Mesendoderm (in vitro differentiated cells): ENCODE results near the gene CAVIN1.

Experiments used
- DNase-seq: peaks from one replicate; pipeline ENCODE4 v3.0.0; 2013
- H2AK5ac ChIP-seq: 2 replicates; pipeline ENCODE4 v1.6.1; 2013; ENCODE audit warnings: low read length, inconsistent platforms
- H2BK120ac ChIP-seq: 2 replicates; pipeline ENCODE4 v1.6.1; 2013; ENCODE audit warnings: low read depth, mild to moderate bottlenecking, low read length, moderate library complexity, mixed read lengths
- H2BK15ac ChIP-seq: replicated peaks from 2 replicates; pipeline ENCODE4 v1.6.1; 2013; ENCODE audit warnings: low read depth, mild to moderate bottlenecking, moderate library complexity
- H2BK5ac ChIP-seq: 2 replicates; pipeline ENCODE4 v1.6.1; 2013; ENCODE audit warnings: low read length, inconsistent platforms
- H3K18ac ChIP-seq: 2 replicates; pipeline ENCODE4 v1.6.1; 2013; ENCODE audit warnings: mild to moderate bottlenecking, low read length, mixed read lengths
- H3K23ac ChIP-seq: one replicate; pipeline ENCODE4 v1.6.1; 2013; ENCODE audit warnings: low read length
- H3K27ac ChIP-seq: 2 replicates; pipeline ENCODE4 v1.5.1; 2013; ENCODE audit warnings: low read depth, mild to moderate bottlenecking, inconsistent platforms, low read length, moderate library complexity
- H3K27me3 ChIP-seq: 2 replicates; pipeline ENCODE4 v1.6.1; 2013; ENCODE audit warnings: low read length, control low read depth, mild to moderate bottlenecking, inconsistent platforms; ENCODE audit not compliant: insufficient read depth, poor library complexity
- H3K36me3 ChIP-seq: 2 replicates; pipeline ENCODE4 v1.6.1; 2013; ENCODE audit warnings: low read length, inconsistent platforms; ENCODE audit not compliant: control insufficient read depth, insufficient read depth
- H3K4ac ChIP-seq: one replicate; pipeline ENCODE4 v1.6.1; 2013; ENCODE audit warnings: low read depth, mild to moderate bottlenecking, low read length, moderate library complexity
- H3K4me1 ChIP-seq: 2 replicates; pipeline ENCODE4 v1.6.1; 2013; ENCODE audit warnings: low read depth, low read length, inconsistent platforms; ENCODE audit not compliant: control insufficient read depth
- H3K4me2 ChIP-seq: 2 replicates; pipeline ENCODE4 v1.6.1; 2013; ENCODE audit warnings: low read length
- H3K4me3 ChIP-seq: 2 replicates; pipeline ENCODE4 v1.5.1; 2013; ENCODE audit warnings: mild to moderate bottlenecking, low read length
- H3K56ac ChIP-seq: one replicate; pipeline ENCODE4 v1.6.1; 2013; ENCODE audit warnings: low read length
- H3K79me1 ChIP-seq: 2 replicates; pipeline ENCODE4 v1.6.1; 2013; ENCODE audit warnings: low read length, inconsistent platforms
- H3K79me2 ChIP-seq: 2 replicates; pipeline ENCODE4 v1.6.1; 2013; ENCODE audit warnings: mild to moderate bottlenecking, low read length; ENCODE audit not compliant: control insufficient read depth, insufficient read depth
- H3K9ac ChIP-seq: 2 replicates; pipeline ENCODE4 v1.6.1; 2013; ENCODE audit warnings: low read length, inconsistent platforms
- H4K5ac ChIP-seq: one replicate; pipeline ENCODE4 v1.6.1; 2013; ENCODE audit warnings: low read length
- H4K8ac ChIP-seq: one replicate; pipeline ENCODE4 v1.6.1; 2013; ENCODE audit warnings: low read depth, mild to moderate bottlenecking, control low read depth, low read length, moderate library complexity
- WGBS: extraction: QIAGEN DNeasy Blood & Tissue Kit; methylation state at CpG from one replicate; pipeline ENCODE4 v1.1.7; 2013; ENCODE audit warnings: low lambda C conversion rate, missing lambda C conversion rate; ENCODE audit not compliant: insufficient coverage; ENCODE audit errors: extremely low coverage; 5-methylcytosine and 5-hydroxymethylcytosine counted together

CAVIN1 gene

DNA sequence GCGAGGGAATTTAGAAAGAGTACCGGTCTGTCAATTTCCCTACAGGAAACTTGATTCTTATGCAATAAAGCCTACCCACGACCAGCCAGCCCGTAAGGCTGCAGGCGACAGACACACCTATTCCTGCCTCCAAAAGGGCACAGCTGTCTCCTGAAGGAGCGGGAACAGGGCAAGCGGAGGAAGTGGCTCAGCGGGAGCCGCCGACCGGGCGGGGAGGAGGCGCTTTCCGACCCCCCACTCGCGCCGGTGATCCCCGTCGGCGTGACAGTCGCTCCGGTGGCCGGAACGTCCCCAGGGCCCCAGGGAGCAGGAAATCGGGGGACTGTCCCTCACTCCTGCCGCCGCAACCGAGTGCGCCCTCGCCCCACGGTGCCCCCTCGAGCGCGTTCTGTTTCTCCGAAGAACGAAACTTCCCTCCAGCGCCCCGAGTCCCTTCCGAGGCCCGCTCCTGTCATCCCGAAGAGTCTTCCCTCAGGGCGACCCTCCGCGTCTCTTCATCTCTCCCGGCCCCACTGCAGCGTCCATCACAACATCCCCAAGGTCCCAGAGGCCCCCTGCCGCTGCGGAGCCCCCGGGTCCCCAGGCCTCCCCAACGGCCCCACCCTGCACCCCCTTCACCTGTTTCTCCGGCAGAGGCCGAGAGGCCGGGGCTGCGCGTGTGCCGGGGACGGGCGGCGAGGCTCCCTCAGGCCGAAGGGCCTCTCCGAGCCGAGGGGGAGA lies 35.2 kb downstream of the CAVIN1 start:
- H3K18ac ChIP-seq = peak overlapping the region; percentile 81
- peak overlapping the region; percentile 66 for H3K4me2 ChIP-seq
- H3K56ac ChIP-seq = peak overlapping the region; percentile 96
- H3K9ac ChIP-seq = peak overlapping the region; percentile 84
- H3K4me3 ChIP-seq = peak overlapping the region; percentile 86
- no peak overlapping the region for H2BK5ac ChIP-seq
- peak; percentile 83 for DNase-seq
- peak overlapping the region; percentile 10 for H2BK120ac ChIP-seq
- no peaks in the 10 kb centered on the region for H3K27me3 ChIP-seq
- H3K79me1 ChIP-seq = peaks cover under 1% of the 10 kb centered on the region
- peaks cover 4% of the 10 kb centered on the region for H3K4me1 ChIP-seq
- H4K8ac ChIP-seq = no peak overlapping the region
- no peaks in the 10 kb centered on the region for H3K36me3 ChIP-seq
- H2BK15ac ChIP-seq = no peak overlapping the region
- no peak overlapping the region for H2AK5ac ChIP-seq
- peak overlapping the region; percentile 90 for H3K27ac ChIP-seq
- H3K23ac ChIP-seq = peak overlapping the region; percentile 84
- no peak overlapping the region for H3K4ac ChIP-seq
- peaks cover 32% of the 10 kb centered on the region for H3K79me2 ChIP-seq
- no peak overlapping the region for H4K5ac ChIP-seq
- WGBS = no CpG with 5 or more reads among the region's 62 CpGs

DNA sequence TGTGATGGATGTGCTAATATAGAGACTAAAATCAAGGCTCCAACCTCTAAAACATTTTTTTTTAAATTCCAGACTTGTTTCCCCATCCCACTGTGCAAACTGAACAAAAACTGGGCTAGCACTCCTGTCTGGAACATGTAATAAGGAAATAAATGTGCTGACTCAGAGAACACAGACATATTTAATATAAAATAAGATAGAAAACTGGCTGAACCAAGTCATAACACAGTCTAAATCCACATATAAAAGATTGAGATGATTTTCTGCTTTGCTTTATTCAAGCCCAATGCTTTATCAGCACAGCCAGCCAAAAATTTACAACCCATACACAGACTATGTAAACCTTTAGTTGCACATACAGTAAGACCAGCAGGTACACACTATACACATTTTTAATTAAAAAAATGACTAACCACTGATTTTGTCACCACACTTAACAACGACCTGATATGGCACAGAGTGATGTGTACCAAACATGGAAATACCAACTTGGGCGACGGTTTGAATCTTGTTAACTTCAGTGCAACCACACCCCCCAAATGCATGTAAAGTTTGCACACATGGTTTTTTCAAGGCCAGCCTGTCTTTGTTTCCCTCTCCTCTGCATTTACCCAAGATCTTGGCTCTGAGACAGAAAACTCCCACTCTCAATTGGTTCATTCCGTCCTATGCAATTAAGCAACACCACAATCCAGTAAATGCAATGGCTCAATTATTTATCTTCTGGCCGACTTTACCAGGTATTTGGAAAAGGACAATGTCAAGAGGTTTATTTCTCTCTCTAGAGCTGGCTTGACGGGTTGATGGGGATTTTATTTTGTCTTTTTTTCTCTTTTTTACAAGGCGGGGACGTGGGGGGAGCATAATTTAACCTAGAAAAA lies 36.0 kb downstream of the CAVIN1 start:
- Histone ChIP-seq H3K23ac (no peak overlapping the region), H2AK5ac (no peak overlapping the region), H4K8ac (no peak overlapping the region), H2BK120ac (no peak overlapping the region), H3K4me1 (peaks cover 5% of the 10 kb centered on the region), H3K4me3 (peak overlapping the region; percentile 86), H3K18ac (no peak overlapping the region), H2BK5ac (no peak overlapping the region), H3K9ac (peak overlapping the region; percentile 84), H3K79me2 (peaks cover 33% of the 10 kb centered on the region), H3K4me2 (peak overlapping the region; percentile 66), H4K5ac (no peak overlapping the region), H3K56ac (peak overlapping the region; percentile 72), H2BK15ac (peak overlapping the region; percentile 86), H3K4ac (no peak overlapping the region), H3K27ac (peak overlapping the region; percentile 10), H3K79me1 (peaks cover 1% of the 10 kb centered on the region), H3K27me3 (no peaks in the 10 kb centered on the region), H3K36me3 (no peaks in the 10 kb centered on the region)
- DNase-seq = no peak
- no CpG with 5 or more reads among the region's 8 CpGs for WGBS

DNA sequence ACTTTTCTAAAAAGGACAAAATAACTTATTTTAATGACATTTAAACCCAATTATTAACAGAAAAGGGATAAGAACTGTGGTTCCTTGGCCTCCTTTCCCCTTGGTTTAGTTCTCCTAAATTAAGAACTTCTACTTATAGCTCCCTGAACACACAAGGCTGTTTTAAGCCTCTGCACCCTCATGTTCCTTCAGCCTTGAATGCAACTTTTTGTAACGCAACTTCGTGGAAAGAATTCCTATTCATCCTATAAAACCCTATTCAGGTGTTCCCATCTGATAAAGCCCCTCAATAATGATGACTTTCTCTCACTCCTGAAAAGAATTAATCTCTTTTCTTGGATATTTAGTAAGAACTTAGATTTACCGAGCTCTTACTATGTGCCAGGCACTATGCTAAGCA lies 41.2 kb downstream of the CAVIN1 start:
- Histone ChIP-seq H3K18ac (no peak overlapping the region), H3K4ac (no peak overlapping the region), H3K56ac (no peak overlapping the region), H3K36me3 (no peaks in the 10 kb centered on the region), H4K5ac (no peak overlapping the region), H4K8ac (no peak overlapping the region), H3K4me1 (peaks cover 3% of the 10 kb centered on the region), H2BK120ac (no peak overlapping the region), H3K79me1 (peaks cover 1% of the 10 kb centered on the region), H3K27me3 (no peaks in the 10 kb centered on the region), H3K4me3 (no peak overlapping the region), H3K9ac (no peak overlapping the region), H2BK5ac (no peak overlapping the region), H3K4me2 (no peak overlapping the region), H3K23ac (no peak overlapping the region), H3K27ac (no peak overlapping the region), H2BK15ac (no peak overlapping the region), H3K79me2 (peaks cover 45% of the 10 kb centered on the region), H2AK5ac (no peak overlapping the region)
- WGBS = no CpG with 5 or more reads among the region's 3 CpGs
- DNase-seq = no peak

DNA sequence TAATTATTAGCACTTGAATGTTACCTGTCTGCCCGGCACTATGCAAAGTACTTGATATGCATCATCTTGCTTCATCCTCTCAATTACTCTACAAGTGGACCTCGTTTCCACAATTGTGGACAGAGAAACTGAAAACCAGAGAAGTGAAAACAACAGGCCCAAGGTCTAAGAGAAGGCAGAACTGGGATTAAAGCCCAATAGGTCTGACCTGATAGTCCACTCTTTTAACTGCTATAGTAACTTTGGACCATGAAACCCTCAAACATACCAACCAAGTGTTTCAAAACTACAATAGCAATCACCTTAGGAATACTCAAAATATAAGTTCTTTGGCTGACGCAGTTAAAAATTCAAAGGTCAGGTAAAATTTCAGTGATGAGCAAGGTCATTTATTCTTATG lies 42.1 kb downstream of the CAVIN1 start:
- no peak overlapping the region for H4K5ac ChIP-seq

DNA sequence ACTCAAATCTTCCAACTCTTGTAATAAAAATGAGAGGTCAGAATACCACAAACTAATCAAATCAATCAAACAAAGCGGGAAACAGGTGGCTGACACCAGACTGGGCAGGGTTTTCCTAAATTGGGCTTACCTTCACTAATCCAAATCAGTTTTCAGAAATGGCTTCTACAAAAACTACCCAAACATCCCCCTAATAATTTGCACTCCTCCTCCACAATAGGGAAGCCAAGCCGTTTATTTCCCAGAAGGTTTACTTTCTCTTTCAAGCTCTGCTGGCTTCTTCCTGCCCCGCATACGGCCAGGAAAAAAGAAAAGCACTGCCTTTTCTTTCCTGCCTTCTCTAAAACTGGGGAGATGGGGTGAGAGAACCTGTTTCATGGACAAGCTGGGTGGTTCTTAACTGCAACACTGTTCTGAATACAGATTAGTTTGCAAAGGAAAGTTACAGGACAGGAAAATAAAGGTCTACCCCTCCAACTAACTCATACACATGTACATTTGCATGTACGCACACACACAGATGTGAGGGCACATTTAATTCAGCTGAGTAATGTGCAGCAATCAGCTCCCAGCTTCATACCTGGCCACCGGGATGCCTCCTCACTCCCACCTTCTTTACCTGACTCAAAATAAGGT lies 44.0 kb downstream of the CAVIN1 start:
- Histone ChIP-seq H3K4me1 (peaks cover 3% of the 10 kb centered on the region), H2AK5ac (no peak overlapping the region), H3K4me3 (no peak overlapping the region), H3K27ac (no peak overlapping the region), H2BK5ac (no peak overlapping the region), H4K8ac (no peak overlapping the region), H3K79me2 (peaks cover 26% of the 10 kb centered on the region), H3K56ac (peak overlapping the region; percentile 26), H3K36me3 (no peaks in the 10 kb centered on the region), H3K23ac (no peak overlapping the region), H4K5ac (no peak overlapping the region), H3K9ac (no peak overlapping the region), H2BK120ac (no peak overlapping the region), H3K27me3 (no peaks in the 10 kb centered on the region), H3K4ac (no peak overlapping the region), H3K79me1 (peaks cover 1% of the 10 kb centered on the region), H3K18ac (no peak overlapping the region), H2BK15ac (no peak overlapping the region), H3K4me2 (no peak overlapping the region)
- no CpG with 5 or more reads among the region's 6 CpGs for WGBS
- no peak for DNase-seq

More for the DNA sequence above, 42.1 kb downstream of the CAVIN1 start:
- H3K79me1 ChIP-seq = peaks cover 1% of the 10 kb centered on the region
- no peak overlapping the region for H4K8ac ChIP-seq
- no peak overlapping the region for H3K4me2 ChIP-seq
- no CpG with 5 or more reads among the region's 3 CpGs for WGBS
- H2BK15ac ChIP-seq = no peak overlapping the region
- peaks cover 3% of the 10 kb centered on the region for H3K4me1 ChIP-seq
- DNase-seq = no peak
- H3K23ac ChIP-seq = no peak overlapping the region
- H3K27me3 ChIP-seq = no peaks in the 10 kb centered on the region
- no peak overlapping the region for H3K4me3 ChIP-seq
- H2BK120ac ChIP-seq = no peak overlapping the region
- H3K4ac ChIP-seq = no peak overlapping the region
- H2BK5ac ChIP-seq = no peak overlapping the region
- no peak overlapping the region for H3K27ac ChIP-seq
- no peak overlapping the region for H3K18ac ChIP-seq
- no peaks in the 10 kb centered on the region for H3K36me3 ChIP-seq
- H3K9ac ChIP-seq = no peak overlapping the region
- H2AK5ac ChIP-seq = no peak overlapping the region
- H3K56ac ChIP-seq = no peak overlapping the region
- peaks cover 37% of the 10 kb centered on the region for H3K79me2 ChIP-seq
